Stimulated activated CD8-positive, alpha-beta memory T cell treated with anti-CD3 and anti-CD28 coated beads, Interleukin-15, amount 100 ng/mL, for 4 hours (primary cell): Measurements from ENCODE around the gene ROCK2.
"Not testable (repeated sequence)": the region's sequence is repeated elsewhere in the genome, so short reads cannot be mapped to it uniquely, and the experiment has no call there.

Experiments
- DNase-seq, 2 donors: peaks; one replicate each; pipeline ENCODE4 v3.0.0-alpha.2; 2020; ENCODE audit warnings: low read depth in 2 of 2

ROCK2 gene

DNA sequence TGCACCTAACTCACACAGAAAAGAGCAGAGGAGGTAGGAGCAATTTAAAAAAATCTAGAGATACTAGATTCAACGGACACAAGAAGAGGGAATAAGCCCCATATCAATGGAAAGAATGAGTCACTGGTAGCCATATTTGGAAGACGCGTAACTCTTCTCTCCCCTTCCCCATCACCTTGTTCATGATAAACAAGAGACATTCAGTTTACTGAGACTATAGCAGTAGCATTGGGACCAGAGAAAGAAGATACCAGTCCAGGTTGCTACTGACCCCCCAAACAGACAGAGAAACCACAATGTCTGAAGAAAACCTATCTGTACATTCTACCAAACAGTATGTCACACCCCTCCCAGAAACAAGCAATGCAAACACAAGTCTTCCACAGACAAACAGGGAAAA, 108.1 kb downstream of the ROCK2 start:
- no peak for DNase-seq

GRCh38 chr2:11235583-11235982, 108.9 kb downstream of the ROCK2 start:
- DNase-seq = no peak

DNA sequence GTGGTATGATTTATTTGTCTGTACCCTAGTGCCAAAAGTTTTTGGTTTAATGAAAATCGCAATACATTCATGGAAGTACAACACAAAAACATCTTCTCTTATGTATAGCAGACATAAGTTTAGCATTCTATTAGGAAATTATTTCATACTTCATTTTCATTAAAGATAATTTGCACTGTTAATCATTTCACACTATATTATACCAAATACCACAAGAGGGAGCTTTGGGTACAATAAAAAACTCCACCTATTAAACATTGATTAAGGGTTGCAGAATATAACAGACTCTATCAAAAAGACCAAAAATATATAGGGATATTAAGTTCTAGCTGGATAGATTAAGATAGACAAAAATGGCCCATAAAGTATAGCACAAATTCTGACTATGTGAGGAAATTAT, 110.1 kb downstream of the ROCK2 start:
- no peak for DNase-seq

DNA sequence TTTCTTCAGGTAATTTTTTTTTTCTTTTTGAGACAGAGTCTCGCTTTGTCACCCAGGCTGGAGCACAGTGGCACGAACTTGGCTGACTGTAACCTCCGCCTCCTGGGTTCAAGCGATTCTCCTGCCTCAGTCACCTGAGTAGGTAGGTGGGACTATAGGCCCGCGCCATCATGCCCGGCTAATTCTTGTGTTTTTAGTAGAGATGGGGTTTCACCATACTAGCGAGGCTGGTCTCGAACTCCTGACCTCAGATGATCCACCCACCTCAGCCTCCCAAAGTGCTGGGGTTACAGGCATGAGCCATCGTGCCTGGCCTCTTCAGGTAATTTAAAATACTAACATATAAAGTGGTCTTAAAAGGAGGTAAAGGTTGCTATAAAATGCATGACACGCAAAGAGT, 113.2 kb downstream of the ROCK2 start:
- DNase-seq = not testable (repeated sequence)

GRCh38 chr2:11228692-11229091, 115.7 kb downstream of the ROCK2 start:
- DNase-seq = no peak

DNA sequence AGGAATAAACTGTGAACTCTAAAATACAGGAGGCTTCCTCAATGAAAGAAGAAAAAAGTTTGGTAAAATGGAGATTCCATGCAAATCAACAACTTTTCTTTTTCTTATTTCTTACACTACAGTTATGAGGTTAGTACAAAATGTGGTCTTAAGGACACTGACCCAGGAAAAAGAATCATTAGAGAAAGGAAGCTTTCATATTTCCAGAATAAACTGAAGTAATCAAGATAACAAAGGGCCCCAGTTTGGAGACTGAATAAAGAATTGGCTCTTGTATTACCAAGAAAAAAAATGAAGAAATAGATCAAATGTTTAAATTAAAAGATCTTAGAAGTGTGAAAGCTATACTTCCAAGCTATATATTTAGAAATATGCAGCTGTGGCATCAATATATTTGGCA, 116.8 kb downstream of the ROCK2 start:
- no peak for DNase-seq

- no peak for DNase-seq
Measured at GRCh38 chr2:11224887-11225286, 119.5 kb downstream of the ROCK2 start.

DNA sequence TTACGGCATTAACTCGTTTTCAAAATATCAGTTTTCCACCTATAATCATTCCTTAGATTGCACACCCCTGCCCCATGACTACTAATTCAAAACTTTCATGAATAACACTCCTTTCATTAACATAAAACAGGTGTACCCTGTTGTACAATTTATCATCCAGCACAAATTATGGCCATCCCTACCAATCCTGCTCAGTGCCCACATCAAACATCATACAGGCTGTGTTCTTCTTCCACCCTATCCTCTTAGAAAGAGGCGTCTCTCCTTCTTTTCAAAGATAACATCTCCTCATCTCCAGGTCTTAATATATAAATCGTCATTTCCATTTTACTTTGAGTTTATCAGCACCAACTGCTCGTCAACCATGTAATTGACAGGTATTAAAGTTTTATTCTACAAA, 121.6 kb downstream of the ROCK2 start:
- DNase-seq = no peak

DNA sequence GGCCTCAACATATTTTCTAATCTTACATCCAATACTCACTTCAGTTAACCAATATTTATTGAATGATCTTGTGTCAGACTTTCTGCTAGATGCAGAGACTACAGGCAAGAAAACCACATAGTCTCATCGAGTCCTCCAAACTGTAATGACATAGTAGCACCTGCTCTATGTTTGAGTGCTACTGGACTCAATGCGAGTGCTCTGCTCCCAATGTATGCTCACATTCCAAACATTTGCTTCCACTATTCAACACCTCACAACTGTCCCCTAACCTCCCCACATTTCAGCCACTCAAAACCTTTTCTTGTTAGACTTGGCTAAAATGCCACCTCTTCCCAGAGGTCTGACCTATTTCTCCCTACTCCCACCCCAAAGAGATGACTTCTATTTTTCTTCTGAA, 124.0 kb downstream of the ROCK2 start:
- no peak for DNase-seq

- no peak for DNase-seq
Measured at GRCh38 chr2:11215407-11215806, 129.0 kb downstream of the ROCK2 start.

GRCh38 chr2:11214770-11215169, 129.7 kb downstream of the ROCK2 start:
- no peak for DNase-seq

DNA sequence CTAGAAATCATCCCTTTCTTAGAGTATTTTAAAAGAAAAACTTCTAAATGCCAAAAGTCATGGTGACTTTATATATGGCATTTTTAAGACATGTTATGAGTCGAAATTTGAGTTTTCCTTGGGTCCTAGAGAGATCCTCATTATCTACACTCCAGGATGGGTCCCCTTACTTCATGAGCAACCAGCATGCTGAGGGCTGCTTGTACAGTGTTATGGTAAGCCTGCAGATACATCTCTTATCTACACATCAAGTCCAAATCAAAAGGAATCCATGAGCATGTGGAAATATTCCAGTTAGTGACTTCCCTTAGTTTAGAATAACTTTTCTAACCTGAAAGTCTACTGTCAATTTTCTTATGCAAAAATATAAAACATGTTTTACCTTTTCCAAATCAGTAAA, 130.5 kb downstream of the ROCK2 start:
- no peak for DNase-seq

DNA sequence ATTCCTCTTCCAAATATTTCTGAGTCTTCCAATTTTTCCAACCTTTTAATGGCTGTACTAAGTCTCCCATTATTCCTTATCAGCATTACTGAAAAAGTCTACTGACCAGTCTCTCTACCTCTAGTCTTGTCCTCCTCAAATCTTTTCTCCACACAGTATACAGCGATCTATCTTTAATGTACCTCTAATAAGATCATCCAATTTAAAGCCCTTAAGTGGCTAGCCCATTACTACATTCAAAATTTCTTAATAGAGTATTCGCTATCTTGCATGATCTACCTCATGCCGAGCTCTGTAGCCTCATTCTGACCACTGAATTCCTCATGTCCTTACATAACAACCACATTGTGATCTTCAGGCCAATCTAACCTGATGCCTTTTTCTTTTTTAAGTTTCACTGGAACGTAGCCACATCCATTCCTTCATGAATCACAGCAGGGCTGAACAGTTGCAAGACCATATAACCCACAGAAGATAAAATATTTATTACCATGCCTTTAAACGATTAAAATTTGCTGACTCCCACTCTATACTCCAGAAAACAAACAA, 131.3 kb downstream of the ROCK2 start:
- no peak for DNase-seq

DNA sequence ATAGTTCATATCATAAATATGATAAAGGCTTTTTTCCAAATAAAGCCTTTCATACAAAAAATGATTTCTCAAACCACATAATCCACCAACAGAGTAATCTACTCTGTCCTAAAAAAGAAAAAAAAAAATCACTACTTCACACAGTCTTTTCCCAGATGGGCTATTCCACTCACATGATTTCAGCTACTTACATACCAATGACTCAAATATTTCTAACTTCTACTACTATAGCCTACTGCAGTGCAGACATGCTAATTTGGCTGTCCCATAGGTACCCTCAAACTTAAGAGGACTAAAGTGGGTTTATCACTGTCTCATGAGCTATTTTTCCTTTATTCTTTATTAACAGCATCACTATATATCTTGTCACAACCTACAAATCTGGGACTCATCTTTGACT, 131.8 kb downstream of the ROCK2 start:
- DNase-seq = no peak

DNA sequence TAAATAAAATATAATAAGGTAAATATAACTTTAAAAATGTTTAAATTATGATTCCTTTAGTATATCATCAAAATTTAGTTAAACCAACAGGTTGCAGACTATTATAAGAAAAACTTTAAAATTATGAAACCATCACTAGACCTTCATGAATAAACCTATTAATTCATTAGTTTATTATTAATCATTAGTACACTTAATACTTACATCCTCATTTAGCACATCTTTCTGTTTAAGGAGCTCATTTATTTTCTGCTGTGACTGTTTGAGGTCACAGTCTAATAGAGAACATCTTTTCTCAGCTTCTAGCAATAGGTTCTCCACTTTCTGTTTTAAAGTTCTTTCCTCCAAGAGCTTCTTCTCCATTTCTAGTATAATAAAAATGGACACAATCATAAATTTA, 136.4 kb downstream of the ROCK2 start:
- no peak for DNase-seq

DNA sequence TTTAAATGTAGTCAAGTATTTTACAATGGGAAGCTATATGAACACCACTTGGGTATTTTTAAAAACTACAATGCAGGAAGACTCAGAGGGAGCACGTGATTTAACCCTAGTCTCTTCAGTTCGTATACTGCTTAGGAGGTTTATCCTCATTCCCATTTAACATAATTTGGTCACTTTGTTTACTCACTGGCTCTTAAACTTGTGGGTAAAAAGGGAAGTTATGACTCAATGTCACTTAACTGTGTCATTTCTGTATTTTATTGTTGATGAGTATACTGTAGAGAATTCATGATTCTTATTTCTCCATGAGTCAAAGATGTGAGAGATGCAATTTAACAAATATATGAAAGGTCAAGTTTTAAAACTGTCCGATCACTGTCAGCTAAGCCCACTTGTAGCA, 141.0 kb downstream of the ROCK2 start:
- DNase-seq = no peak

GRCh38 chr2:11201969-11202368, 142.5 kb downstream of the ROCK2 start:
- no peak for DNase-seq

GRCh38 chr2:11200651-11201050, 143.8 kb downstream of the ROCK2 start:
- DNase-seq = no peak

GRCh38 chr2:11196246-11196645, 148.2 kb downstream of the ROCK2 start:
- DNase-seq = no peak

DNA sequence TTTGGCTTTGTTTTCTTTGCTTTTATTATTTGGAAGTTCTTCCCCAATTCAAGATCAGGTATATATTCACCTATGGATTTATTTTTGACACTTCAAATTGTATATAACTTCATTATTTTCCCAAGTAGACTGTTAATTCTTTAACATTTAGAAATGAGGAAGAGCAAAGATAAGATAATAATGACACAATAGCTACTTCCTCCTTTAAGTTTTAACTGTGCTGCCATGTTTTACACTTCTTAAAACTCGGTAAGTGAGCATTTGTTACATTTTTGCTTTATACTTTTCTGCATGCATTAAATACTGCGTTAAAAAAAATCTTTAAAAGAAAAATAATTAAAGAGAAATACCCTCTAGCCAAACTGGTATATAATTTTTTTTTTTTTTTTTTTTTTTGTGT, 156.7 kb downstream of the ROCK2 start:
- DNase-seq = no peak

- no peak for DNase-seq
Measured at GRCh38 chr2:11187083-11187619, 157.3 kb downstream of the ROCK2 start.

DNA sequence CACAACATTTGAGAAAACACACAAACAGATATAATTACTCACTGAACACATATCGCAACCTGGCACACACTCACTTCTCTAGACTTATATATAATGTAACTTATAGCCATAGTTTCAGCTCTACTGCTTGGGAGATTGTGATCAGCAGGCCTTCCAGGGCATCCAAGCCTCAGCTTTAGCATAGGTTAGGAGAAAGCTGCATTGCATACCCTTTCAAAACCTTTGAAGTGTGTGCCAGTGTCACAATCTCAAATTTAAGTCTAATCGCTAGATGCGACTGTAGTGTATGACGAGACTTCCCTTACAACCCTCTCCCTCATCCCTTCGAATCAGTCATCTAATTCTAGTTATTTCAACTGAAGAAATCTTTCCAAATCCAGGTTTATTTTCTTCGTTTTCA, 158.3 kb downstream of the ROCK2 start:
- no peak for DNase-seq

DNA sequence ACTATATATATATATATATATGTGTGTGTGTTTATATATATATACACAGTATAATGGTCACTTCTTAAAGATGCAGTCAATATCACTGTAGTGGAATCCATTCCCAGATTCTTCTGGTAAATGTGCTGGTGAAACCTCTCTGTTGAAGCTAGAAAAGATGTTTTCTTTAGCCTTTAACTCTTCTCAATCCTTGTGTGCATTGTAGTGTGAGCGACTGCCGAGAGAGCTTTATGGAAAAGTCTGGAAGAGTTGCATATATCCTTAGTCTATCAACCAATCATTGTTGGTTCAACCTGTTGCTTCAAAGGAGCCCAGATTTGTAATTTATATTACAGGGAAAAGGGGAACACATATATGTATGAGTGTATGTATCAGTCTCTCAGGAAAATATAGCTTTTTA, 161.5 kb downstream of the ROCK2 start:
- no peak for DNase-seq

GRCh38 chr2:11180653-11181052, 163.8 kb downstream of the ROCK2 start:
- DNase-seq = no peak
